DND-41 (cell line): ENCODE data around the gene UBL3.

Source experiments
- CTCF ChIP-seq: IDR thresholded peaks from 2 replicates; pipeline ENCODE4 v1.5.1; 2012; ENCODE audit warnings: borderline replicate concordance, low read length, moderate library complexity, mild to moderate bottlenecking; ENCODE audit not compliant: poor library complexity, severe bottlenecking; ENCODE audit errors: extremely low read depth
- EZH2 ChIP-seq: IDR thresholded peaks from 3 replicates; pipeline ENCODE4 v1.6.1; 2012; ENCODE audit warnings: borderline replicate concordance, low read depth, mild to moderate bottlenecking, moderate library complexity, low read length, inconsistent platforms; ENCODE audit not compliant: severe bottlenecking

GRCh38 chr13:29819143-29819542, 31.3 kb downstream of the UBL3 start:
- TF ChIP-seq CTCF (no peak), EZH2 (no peak)
